Lower leg skin (tissue), 3 donors: ENCODE results near the gene UCP3.

Experiments
- CTCF ChIP-seq, 3 donors: fragments of 450-650 bp; IDR thresholded peaks; one replicate each; pipeline ENCODE4 v1.5.1; 2016; ENCODE audit warnings: antibody characterized with exemption in 3 of 3, mild to moderate bottlenecking in 3 of 3, moderate library complexity in 2 of 3
- POLR2A ChIP-seq, 2 donors: fragments of 450-650 bp; IDR thresholded peaks; one replicate each; pipeline ENCODE4 v1.6.1; 2016 to 2017; ENCODE audit warnings: antibody characterized with exemption in 2 of 2, mild to moderate bottlenecking in 1 of 2, moderate library complexity in 1 of 2

- TF ChIP-seq CTCF (IDR thresholded peaks at IDR 0.05): no peak
- no peak for TF ChIP-seq POLR2A (IDR thresholded peaks at IDR 0.05)
These were observed 43.7 kb downstream of the UCP3 start for GRCh38 chr11:73965076-73965763.
